Mesenchymal stem cell (in vitro differentiated cells and primary cell): ENCODE data around the gene SLC18A3. TPM values are rescaled to one million over a fixed set of nuclear protein-coding genes. Genes with fewer than 3 reads are reported as not detected.

Source experiments
- DNase-seq: peaks from one replicate; pipeline ENCODE4 v3.0.0-alpha.2; 2013
- H2AFZ ChIP-seq: one replicate; pipeline ENCODE4 v1.6.1; 2013; ENCODE audit warnings: low read depth, mild to moderate bottlenecking, control low read depth, inconsistent platforms, low read length, moderate library complexity
- H2AK5ac ChIP-seq: 2 replicates; pipeline ENCODE4 v1.6.1; 2013; ENCODE audit warnings: low read length, moderate library complexity, mild to moderate bottlenecking, inconsistent platforms; ENCODE audit not compliant: severe bottlenecking
- H2BK120ac ChIP-seq: one replicate; pipeline ENCODE4 v1.6.1; 2013; ENCODE audit warnings: low read depth, mild to moderate bottlenecking, inconsistent platforms, low read length, moderate library complexity
- H2BK12ac ChIP-seq, 2 experiments: one replicate each; pipeline ENCODE4 v1.6.1; 2013; ENCODE audit warnings: inconsistent platforms in 2 of 2, low read length in 2 of 2, mild to moderate bottlenecking in 2 of 2, moderate library complexity in 2 of 2, control low read depth in 1 of 2
- H2BK15ac ChIP-seq: one replicate; pipeline ENCODE4 v1.6.1; 2013; ENCODE audit warnings: mild to moderate bottlenecking, low read depth, inconsistent platforms; ENCODE audit not compliant: poor library complexity, severe bottlenecking
- H2BK5ac ChIP-seq: 2 replicates; pipeline ENCODE4 v1.6.1; 2013; ENCODE audit warnings: low read depth, mild to moderate bottlenecking, low read length, control low read depth, inconsistent platforms; ENCODE audit not compliant: poor library complexity, severe bottlenecking
- H3K14ac ChIP-seq, 2 experiments: one replicate each; pipeline ENCODE4 v1.6.1; 2013; ENCODE audit warnings: inconsistent platforms in 2 of 2, low read length in 2 of 2, control low read depth in 1 of 2, mild to moderate bottlenecking in 1 of 2, moderate library complexity in 1 of 2
- H3K18ac ChIP-seq, 2 experiments: one replicate each; pipeline ENCODE4 v1.6.1; 2013; ENCODE audit warnings: inconsistent platforms in 2 of 2, low read length in 2 of 2, control low read depth in 1 of 2, low read depth in 1 of 2, mild to moderate bottlenecking in 1 of 2
- H3K23ac ChIP-seq, 2 experiments: one replicate each; pipeline ENCODE4 v1.6.1; 2013; ENCODE audit warnings: inconsistent platforms in 2 of 2, low read length in 2 of 2, mild to moderate bottlenecking in 2 of 2, moderate library complexity in 2 of 2, control low read depth in 1 of 2
- H3K27ac ChIP-seq: 2 replicates; pipeline ENCODE4 v1.5.1; 2013; ENCODE audit warnings: mild to moderate bottlenecking, moderate library complexity, low read length, control low read depth, inconsistent platforms; ENCODE audit not compliant: poor library complexity, severe bottlenecking
- H3K27me3 ChIP-seq, 2 experiments: 2 replicates each; pipeline versions ENCODE4 v1.6.1 to v1.7.0; 2013; ENCODE audit warnings: low read length in 2 of 2, mild to moderate bottlenecking in 2 of 2, moderate library complexity in 2 of 2, control low read depth in 1 of 2, inconsistent platforms in 1 of 2; ENCODE audit not compliant: control insufficient read depth in 1 of 2, insufficient read depth in 1 of 2
- H3K36me3 ChIP-seq, 2 experiments: 2 replicates each; pipeline versions ENCODE4 v1.6.1 to v1.7.0; 2013; ENCODE audit warnings: low read length in 2 of 2, control low read depth in 1 of 2, inconsistent platforms in 1 of 2, low read depth in 1 of 2, mild to moderate bottlenecking in 1 of 2; ENCODE audit not compliant: insufficient read depth in 2 of 2, control insufficient read depth in 1 of 2
- H3K4ac ChIP-seq, 2 experiments: one replicate each; pipeline ENCODE4 v1.6.1; 2013; ENCODE audit warnings: inconsistent platforms in 2 of 2, low read length in 2 of 2, mild to moderate bottlenecking in 2 of 2, moderate library complexity in 2 of 2, control low read depth in 1 of 2, low read depth in 1 of 2
- H3K4me1 ChIP-seq: 2 replicates; pipeline ENCODE4 v1.6.1; 2013; ENCODE audit warnings: low read depth, low read length, control low read depth; ENCODE audit not compliant: control insufficient read depth, insufficient read depth
- H3K4me2 ChIP-seq: 2 replicates; pipeline ENCODE4 v1.6.1; 2013; ENCODE audit warnings: low read length, mild to moderate bottlenecking, inconsistent platforms; ENCODE audit not compliant: poor library complexity, severe bottlenecking
- H3K4me3 ChIP-seq, 2 experiments: 2 replicates each; pipeline versions ENCODE4 v1.5.1 to v1.7.0; 2013; ENCODE audit warnings: low read length in 2 of 2, mild to moderate bottlenecking in 2 of 2, control low read depth in 1 of 2, low read depth in 1 of 2; ENCODE audit not compliant: insufficient read depth in 1 of 2
- H3K79me1 ChIP-seq: replicated peaks from 2 replicates; pipeline ENCODE4 v1.6.1; 2013; ENCODE audit warnings: mild to moderate bottlenecking, control low read depth, low read length, inconsistent platforms; ENCODE audit not compliant: poor library complexity, severe bottlenecking
- H3K9ac ChIP-seq: 2 replicates; pipeline ENCODE4 v1.7.0; 2013; ENCODE audit warnings: mild to moderate bottlenecking, low read length, moderate library complexity
- H3K9me3 ChIP-seq: 2 replicates; pipeline ENCODE4 v1.7.0; 2013; ENCODE audit warnings: mild to moderate bottlenecking, low read length; ENCODE audit not compliant: control insufficient read depth
- H4K8ac ChIP-seq: one replicate; pipeline ENCODE4 v1.6.1; 2013; ENCODE audit warnings: inconsistent platforms, mild to moderate bottlenecking, low read length, moderate library complexity
- H4K91ac ChIP-seq: one replicate; pipeline ENCODE4 v1.6.1; 2013; ENCODE audit warnings: mild to moderate bottlenecking, low read length, inconsistent platforms
- WGBS: methylation state at CpG from one replicate; pipeline ENCODE4 v1.1.7; 2013; ENCODE audit warnings: mixed read lengths; 5-methylcytosine and 5-hydroxymethylcytosine counted together
- polyA plus RNA-seq, 2 experiments: library from polyadenylated mRNA; stranded (reverse); fragments of 200-250 nt; gene quantifications; one replicate each; pipeline ENCODE4 v1.2.3, GENCODE V29; 2013

SLC18A3 gene
- polyA plus RNA-seq (2013, experiment 1 of 2), result not detected
- not detected for polyA plus RNA-seq (2013, experiment 2 of 2)

DNA sequence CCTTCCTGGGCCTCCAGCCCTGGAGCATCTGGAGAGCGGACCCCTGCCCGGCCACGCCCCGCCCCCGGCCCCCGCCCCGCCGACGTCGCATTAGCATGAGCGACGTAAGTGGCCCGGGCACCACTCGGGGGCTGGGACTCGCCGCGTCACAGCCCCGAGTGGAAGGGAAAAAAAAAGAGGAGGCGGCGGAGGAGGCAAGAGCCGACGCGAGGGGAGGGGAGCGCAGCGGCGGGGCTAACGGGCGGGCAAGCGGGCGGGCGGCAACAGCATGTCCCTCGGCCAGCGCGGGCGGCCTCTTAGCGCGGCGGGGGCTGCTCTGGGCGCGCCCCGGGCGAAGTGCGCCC is at the start of gene SLC18A3:
Gene SLC18A3 (plus strand): TSS at position 197 of the 344 bp plus-strand sequence. CDS start 431 bp downstream, outside the sequence.
- no peak for DNase-seq
- Histone ChIP-seq H3K4me2 (peak within 1 kb of the TSS; percentile 71), H3K79me1 (no peaks in the 10 kb centered on the region), H3K36me3 (peaks cover 0 to 5% of the 10 kb centered on the region in 2 experiments), H3K4ac (no peak within 1 kb of the TSS), H3K4me3 (peak within 1 kb of the TSS in 1 of 2 experiments; percentile 28), H4K91ac (no peak within 1 kb of the TSS), H3K4me1 (peaks cover 27% of the 10 kb centered on the region), H2BK12ac (no peak within 1 kb of the TSS), H4K8ac (no peak within 1 kb of the TSS), H3K9me3 (peaks cover 4% of the 10 kb centered on the region), H2AFZ (no peak within 1 kb of the TSS), H3K27ac (no peak within 1 kb of the TSS), H2BK15ac (no peak within 1 kb of the TSS), H3K9ac (no peak within 1 kb of the TSS), H2BK120ac (no peak within 1 kb of the TSS), H2BK5ac (no peak within 1 kb of the TSS), H3K27me3 (peaks cover 77 to 83% of the 10 kb centered on the region in 2 experiments), H2AK5ac (no peak within 1 kb of the TSS), H3K23ac (no peak within 1 kb of the TSS), H3K14ac (no peak within 1 kb of the TSS), H3K18ac (no peak within 1 kb of the TSS)
- 2% methylated on average over 39 of the region's 43 CpGs for WGBS

GRCh38 chr10:49560526-49560925 is 49.6 kb upstream of the SLC18A3 start:
- DNase-seq, result no peak
- Histone ChIP-seq H3K4me2 (no peak overlapping the region), H3K4me1 (no peaks in the 10 kb centered on the region), H2BK12ac (no peak overlapping the region), H3K79me1 (no peaks in the 10 kb centered on the region), H2BK5ac (no peak overlapping the region), H3K36me3 (no peaks in the 10 kb centered on the region), H3K4me3 (no peak overlapping the region), H3K9ac (no peak overlapping the region), H4K91ac (no peak overlapping the region), H3K23ac (no peak overlapping the region), H2AFZ (no peak overlapping the region), H3K4ac (no peak overlapping the region), H3K9me3 (no peaks in the 10 kb centered on the region), H2BK15ac (no peak overlapping the region), H4K8ac (no peak overlapping the region), H3K27ac (no peak overlapping the region), H3K14ac (no peak overlapping the region), H2AK5ac (no peak overlapping the region), H3K27me3 (peaks cover 0 to 12% of the 10 kb centered on the region in 2 experiments), H3K18ac (no peak overlapping the region), H2BK120ac (no peak overlapping the region)
- WGBS, result 56% methylated on average over 1 of the region's 2 CpGs

GRCh38 chr10:49562893-49563292 is 47.2 kb upstream of the SLC18A3 start:
- no peak overlapping the region for H2BK120ac ChIP-seq
- H3K23ac ChIP-seq, result no peak overlapping the region
- no peak overlapping the region for H3K4ac ChIP-seq
- H2AK5ac ChIP-seq, result no peak overlapping the region
- H3K4me2 ChIP-seq, result no peak overlapping the region
- WGBS, result 29% methylated on average over 1 of the region's 1 CpG
- H3K4me1 ChIP-seq, result no peaks in the 10 kb centered on the region
- no peak overlapping the region for H3K14ac ChIP-seq
- H3K18ac ChIP-seq, result no peak overlapping the region
- H4K91ac ChIP-seq, result no peak overlapping the region
- H3K79me1 ChIP-seq, result no peaks in the 10 kb centered on the region
- peaks cover 0 to 12% of the 10 kb centered on the region in 2 experiments for H3K27me3 ChIP-seq
- H3K9me3 ChIP-seq, result no peaks in the 10 kb centered on the region
- no peak overlapping the region for H4K8ac ChIP-seq
- H3K9ac ChIP-seq, result no peak overlapping the region
- no peak for DNase-seq
- no peaks in the 10 kb centered on the region for H3K36me3 ChIP-seq
- no peak overlapping the region for H2BK12ac ChIP-seq
- H2AFZ ChIP-seq, result no peak overlapping the region
- no peak overlapping the region for H3K4me3 ChIP-seq
- no peak overlapping the region for H2BK5ac ChIP-seq
- no peak overlapping the region for H3K27ac ChIP-seq
- H2BK15ac ChIP-seq, result no peak overlapping the region

- no peak overlapping the region for H3K27ac ChIP-seq
- H2AFZ ChIP-seq, result no peak overlapping the region
- H3K9me3 ChIP-seq, result peaks cover 1% of the 10 kb centered on the region
- H3K79me1 ChIP-seq, result no peaks in the 10 kb centered on the region
- H3K4ac ChIP-seq, result no peak overlapping the region
- H4K91ac ChIP-seq, result no peak overlapping the region
- H3K4me2 ChIP-seq, result no peak overlapping the region
- H3K4me1 ChIP-seq, result no peaks in the 10 kb centered on the region
- no peaks in the 10 kb centered on the region for H3K36me3 ChIP-seq
- no peak overlapping the region for H2BK15ac ChIP-seq
- WGBS, result 81% methylated on average over 4 of the region's 4 CpGs
- DNase-seq, result no peak
- no peak overlapping the region for H3K14ac ChIP-seq
- H3K4me3 ChIP-seq, result no peak overlapping the region
- no peak overlapping the region for H2BK120ac ChIP-seq
- H3K23ac ChIP-seq, result no peak overlapping the region
- H3K27me3 ChIP-seq, result peaks cover 0 to 6% of the 10 kb centered on the region in 2 experiments
- H3K18ac ChIP-seq, result no peak overlapping the region
- no peak overlapping the region for H3K9ac ChIP-seq
- H2BK12ac ChIP-seq, result no peak overlapping the region
- H4K8ac ChIP-seq, result no peak overlapping the region
- no peak overlapping the region for H2BK5ac ChIP-seq
- no peak overlapping the region for H2AK5ac ChIP-seq
Observed at GRCh38 chr10:49564461-49565009, 45.6 kb upstream of the SLC18A3 start.
